GM19455 (cell line): ENCODE measurements around the gene IL2RA.
A peak's percentile ranks its signal among the peaks of the same experiment; 100 is the strongest.

Source experiments
- ATAC-seq: cut with Tn5 transposase; IDR thresholded peaks from one replicate; pipeline ENCODE4 v1.9.1; 2021; ENCODE audit not compliant: unreplicated experiment

The IL2RA gene

GRCh38 chr10:6061056-6061455 is 1.1 kb downstream of the IL2RA start:
- ATAC-seq: no peak

GRCh38 chr10:6059506-6059905 is 2.7 kb downstream of the IL2RA start:
- ATAC-seq: no peak

- ATAC-seq: no peak
Measured at GRCh38 chr10:6058682-6059475, 3.3 kb downstream of the IL2RA start.

GRCh38 chr10:6056411-6057135 is 5.6 kb downstream of the IL2RA start:
- ATAC-seq: no peak

GRCh38 chr10:6055929-6056328 is 6.2 kb downstream of the IL2RA start:
- no peak for ATAC-seq

GRCh38 chr10:6054884-6055283 is 7.3 kb downstream of the IL2RA start:
- no peak for ATAC-seq

GRCh38 chr10:6053816-6054631 is 8.1 kb downstream of the IL2RA start:
- ATAC-seq: no peak

GRCh38 chr10:6053303-6053702 is 8.9 kb downstream of the IL2RA start:
- no peak for ATAC-seq

GRCh38 chr10:6052247-6053221 is 9.6 kb downstream of the IL2RA start:
- no peak for ATAC-seq

GRCh38 chr10:6050801-6051445 is 11.2 kb downstream of the IL2RA start:
- peak; percentile 75 for ATAC-seq

- ATAC-seq: no peak
Measured at GRCh38 chr10:6049031-6049400, 13.2 kb downstream of the IL2RA start.

- no peak for ATAC-seq
Measured at GRCh38 chr10:6048281-6049030, 13.7 kb downstream of the IL2RA start.

- no peak for ATAC-seq
Measured at GRCh38 chr10:6047847-6048246, 14.3 kb downstream of the IL2RA start.

GRCh38 chr10:6046773-6047611 is 15.2 kb downstream of the IL2RA start:
- ATAC-seq: no peak

GRCh38 chr10:6045878-6046772 is 16.0 kb downstream of the IL2RA start:
- no peak for ATAC-seq

- ATAC-seq: no peak
Measured at GRCh38 chr10:6045314-6045848, 16.8 kb downstream of the IL2RA start.

- no peak for ATAC-seq
Measured at GRCh38 chr10:6044751-6045313, 17.3 kb downstream of the IL2RA start.
